ENCODE data around the gene SERPINA4. TPM values are rescaled to one million over a fixed set of nuclear protein-coding genes. Genes with fewer than 3 reads are reported as not detected.

SERPINA4 gene
- total and polyA plus RNA-seq, 8 donors = 51.5 to 119 (median 64.4) TPM

DNA sequence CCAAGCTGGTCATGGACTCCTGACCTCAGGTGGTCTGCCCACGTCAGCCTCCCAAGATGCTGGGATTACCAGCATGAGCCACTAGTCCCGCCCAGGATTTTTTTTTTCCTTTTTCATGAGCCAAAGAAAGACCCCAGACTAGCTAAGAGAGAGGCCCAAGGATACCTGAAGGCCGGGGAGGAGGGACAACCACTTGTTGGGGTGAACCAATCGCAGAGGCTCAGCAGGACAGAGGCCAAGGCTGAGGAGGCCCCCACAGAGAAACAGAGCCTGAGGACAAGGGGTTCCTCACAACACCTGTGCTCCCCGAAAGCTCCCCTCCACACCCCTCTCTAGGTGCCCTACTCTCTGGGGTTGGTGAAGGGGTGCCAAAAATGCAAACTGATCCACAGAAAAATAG, 49.9 kb downstream of the SERPINA4 start:
- Histone ChIP-seq H3K27ac (peak overlapping the region in 3 of 4 donors; percentile 34 to 87 (median 78)), H3K4me3 (no peak overlapping the region), H3K9me3 (no peaks in the 10 kb centered on the region), H3K36me3 (no peaks in the 10 kb centered on the region), H3K27me3 (no peaks in the 10 kb centered on the region), H3K4me1 (peaks cover 9 to 17% (median 17%) of the 10 kb centered on the region in 3 donors)
- FAIRE-seq (no peak), ATAC-seq (no peak), DNase-seq (no peak)
- intact Hi-C loops (cut with DNase I) = no loop called here
- 92 to 95% methylated on average over 5 of the region's 5 CpGs for WGBS, 2 donors
- TF ChIP-seq, protein P1, sequence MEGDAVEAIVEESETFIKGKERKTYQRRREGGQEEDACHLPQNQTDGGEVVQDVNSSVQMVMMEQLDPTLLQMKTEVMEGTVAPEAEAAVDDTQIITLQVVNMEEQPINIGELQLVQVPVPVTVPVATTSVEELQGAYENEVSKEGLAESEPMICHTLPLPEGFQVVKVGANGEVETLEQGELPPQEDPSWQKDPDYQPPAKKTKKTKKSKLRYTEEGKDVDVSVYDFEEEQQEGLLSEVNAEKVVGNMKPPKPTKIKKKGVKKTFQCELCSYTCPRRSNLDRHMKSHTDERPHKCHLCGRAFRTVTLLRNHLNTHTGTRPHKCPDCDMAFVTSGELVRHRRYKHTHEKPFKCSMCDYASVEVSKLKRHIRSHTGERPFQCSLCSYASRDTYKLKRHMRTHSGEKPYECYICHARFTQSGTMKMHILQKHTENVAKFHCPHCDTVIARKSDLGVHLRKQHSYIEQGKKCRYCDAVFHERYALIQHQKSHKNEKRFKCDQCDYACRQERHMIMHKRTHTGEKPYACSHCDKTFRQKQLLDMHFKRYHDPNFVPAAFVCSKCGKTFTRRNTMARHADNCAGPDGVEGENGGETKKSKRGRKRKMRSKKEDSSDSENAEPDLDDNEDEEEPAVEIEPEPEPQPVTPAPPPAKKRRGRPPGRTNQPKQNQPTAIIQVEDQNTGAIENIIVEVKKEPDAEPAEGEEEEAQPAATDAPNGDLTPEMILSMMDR (IDR thresholded peaks at IDR 0.05) = no peak

GRCh38 chr14:94612174-94612573, 50.9 kb downstream of the SERPINA4 start, which contains the start of gene SERPINA3:
TSS of gene SERPINA3 (plus strand) at chr14:94612391. CDS start at chr14:94614442, 2,051 bp downstream.
- peaks cover 9 to 17% (median 15%) of the 10 kb centered on the region in 3 donors for H3K4me1 ChIP-seq
- no peaks in the 10 kb centered on the region for H3K9me3 ChIP-seq
- FAIRE-seq (no peak), DNase-seq (peak in 3 of 6 donors; percentile 59 to 73 (median 65)), ATAC-seq (peak; percentile 60 to 75 (median 69))
- intact Hi-C loops (cut with DNase I) = no loop called here
- H3K27ac ChIP-seq = peak within 1 kb of the TSS; percentile 34 to 87 (median 62)
- no peaks in the 10 kb centered on the region for H3K27me3 ChIP-seq
- WGBS, 2 donors = 25 to 33% methylated on average over 4 of the region's 4 CpGs
- no peaks in the 10 kb centered on the region for H3K36me3 ChIP-seq
- TF ChIP-seq, protein P1 (IDR thresholded peaks at IDR 0.05) = no peak
- H3K4me3 ChIP-seq = peak within 1 kb of the TSS; percentile 24 to 57 (median 36)

- Histone ChIP-seq H3K36me3 (peaks cover 0 to 6% (median 0%) of the 10 kb centered on the region in 3 donors), H3K27ac (peak overlapping the region; percentile 34 to 87 (median 62)), H3K9me3 (no peaks in the 10 kb centered on the region), H3K27me3 (no peaks in the 10 kb centered on the region), H3K4me1 (peaks cover 9 to 17% (median 15%) of the 10 kb centered on the region in 3 donors), H3K4me3 (peak overlapping the region; percentile 24 to 57 (median 36))
- WGBS, 2 donors = 34 to 41% methylated on average over 9 of the region's 9 CpGs
- FAIRE-seq (no peak), DNase-seq (peak in 1 of 6 donors; percentile 32), ATAC-seq (peak; percentile 2 to 33 (median 26))
- intact Hi-C loops (cut with DNase I) = no loop called here
- TF ChIP-seq, protein P1 (IDR thresholded peaks at IDR 0.05) = no peak
These were observed 51.6 kb downstream of the SERPINA4 start for GRCh38 chr14:94612580-94613554.

DNA sequence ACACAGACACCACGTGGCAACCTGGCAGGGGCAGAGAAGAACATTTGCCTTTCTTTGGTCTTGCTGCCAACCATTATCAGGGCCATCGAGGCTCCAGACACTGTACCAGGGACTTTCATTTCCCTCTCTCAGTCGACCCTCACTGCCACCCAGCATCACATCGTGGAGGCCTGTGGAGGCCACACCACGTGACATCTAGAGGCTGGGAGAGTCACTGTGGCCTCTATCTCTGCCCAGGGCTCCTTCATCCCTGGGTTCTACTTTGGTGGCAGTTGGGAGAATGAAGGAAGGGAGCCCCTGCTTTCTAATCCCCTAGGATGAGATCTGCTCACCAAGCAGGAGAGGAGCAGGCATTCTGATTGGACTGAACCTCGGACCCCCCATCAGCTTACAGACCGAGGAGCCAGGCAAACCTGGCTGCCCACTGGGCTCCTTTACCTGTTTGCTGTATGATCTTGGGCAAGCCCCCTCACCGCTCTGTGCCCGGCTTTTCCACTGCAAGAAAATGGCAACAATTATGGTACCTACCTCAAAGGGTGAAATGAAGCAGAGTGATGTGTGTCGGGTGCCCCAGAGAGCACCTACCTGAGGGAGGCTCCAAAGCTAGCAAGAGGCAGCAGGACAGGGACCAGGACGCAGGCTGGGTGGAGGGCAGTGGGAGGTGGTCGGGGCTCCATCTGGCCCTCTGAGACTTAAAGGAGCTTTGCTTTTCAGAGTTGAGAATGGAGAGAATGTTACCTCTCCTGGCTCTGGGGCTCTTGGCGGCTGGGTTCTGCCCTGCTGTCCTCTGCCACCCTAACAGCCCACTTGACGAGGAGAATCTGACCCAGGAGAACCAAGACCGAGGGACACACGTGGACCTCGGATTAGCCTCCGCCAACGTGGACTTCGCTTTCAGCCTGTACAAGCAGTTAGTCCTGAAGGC, 52.7 kb downstream of the SERPINA4 start:
- peak overlapping the region in 3 of 4 donors; percentile 22 to 87 (median 78) for H3K27ac ChIP-seq
- intact Hi-C loops (cut with DNase I) = no loop called here
- H3K27me3 ChIP-seq = no peaks in the 10 kb centered on the region
- H3K4me1 ChIP-seq = peaks cover 9 to 17% (median 15%) of the 10 kb centered on the region in 3 donors
- peaks cover 0 to 16% (median 6%) of the 10 kb centered on the region in 3 donors for H3K36me3 ChIP-seq
- TF ChIP-seq, protein P1 (IDR thresholded peaks at IDR 0.05) = no peak
- peak overlapping the region; percentile 24 to 57 (median 36) for H3K4me3 ChIP-seq
- 84 to 86% methylated on average over 19 to 20 of the region's 20 CpGs for WGBS, 2 donors
- ATAC-seq (peak in 1 of 4 donors; percentile 3), FAIRE-seq (no peak), DNase-seq (no peak)
- H3K9me3 ChIP-seq = no peaks in the 10 kb centered on the region
